HG03439 (cell line): Measurements from ENCODE around the gene TPRG1L.

Experiments
- ATAC-seq: cut with Tn5 transposase; IDR thresholded peaks from one replicate; pipeline ENCODE4 v1.9.1; 2021; ENCODE audit warnings: mild to moderate bottlenecking, moderate library complexity; ENCODE audit not compliant: unreplicated experiment

The TPRG1L gene

DNA sequence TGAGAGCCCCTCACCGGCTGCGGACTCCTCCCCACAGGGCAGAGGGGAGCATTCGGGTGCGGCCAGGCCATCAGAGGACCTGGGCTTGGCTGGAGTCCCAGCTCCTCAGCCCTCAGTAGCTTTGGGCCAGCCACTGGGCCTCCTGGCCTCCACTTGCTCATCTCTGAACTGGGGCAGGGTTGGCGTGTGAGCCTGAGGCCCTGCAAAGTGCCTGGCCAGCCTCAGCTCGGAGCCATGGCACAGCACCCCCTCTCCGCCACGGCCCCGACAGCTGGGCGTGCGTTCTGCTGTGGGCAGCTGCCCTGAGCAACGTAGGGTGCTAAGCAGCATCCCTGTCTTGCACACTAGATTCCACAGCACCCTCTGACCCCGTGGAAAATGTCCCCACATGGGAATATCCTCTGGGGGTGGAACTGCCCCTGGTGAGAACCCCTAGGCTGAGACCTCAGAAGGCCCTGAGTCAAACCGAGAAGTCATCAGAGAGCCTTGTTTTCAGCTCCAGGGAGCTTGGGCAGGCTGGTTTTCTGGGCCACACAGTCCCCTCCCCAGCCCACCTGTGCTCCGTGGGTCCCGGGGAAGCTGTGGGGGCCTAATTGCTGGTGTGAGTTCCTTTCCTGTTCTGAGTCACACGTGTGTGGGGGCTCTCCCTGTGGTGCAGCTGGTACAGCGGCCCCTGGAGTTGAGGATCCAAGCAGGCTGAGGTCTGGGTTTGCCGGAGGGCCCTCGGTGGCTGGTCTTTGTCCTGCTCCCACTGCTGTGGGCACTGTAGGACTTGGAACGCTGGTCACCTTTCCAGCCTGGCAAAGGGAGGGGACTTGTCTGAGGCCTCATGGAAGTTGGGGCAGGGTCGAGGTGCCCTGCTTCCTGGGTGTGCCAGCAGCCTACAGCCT, 52.0 kb downstream of the TPRG1L start:
- peak; percentile 55 for ATAC-seq

DNA sequence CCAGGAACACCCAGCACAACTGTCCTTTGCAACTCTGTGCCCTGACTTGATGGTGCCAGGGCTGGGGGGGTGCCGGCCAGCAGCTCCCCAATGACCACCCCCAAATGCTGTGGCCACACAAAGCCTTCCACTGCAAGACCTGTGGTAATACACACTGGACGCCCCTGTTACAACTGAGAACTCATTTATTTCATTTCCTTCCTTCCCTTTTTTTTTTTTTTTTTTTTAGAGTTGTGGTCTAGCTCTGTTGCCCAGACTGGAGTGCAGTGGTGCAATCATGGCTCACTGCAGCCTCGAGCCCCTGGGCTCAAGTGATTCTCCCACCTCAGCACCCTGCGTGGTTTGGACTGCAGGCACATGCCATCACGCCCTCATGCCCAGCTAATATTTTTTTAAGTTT, 52.7 kb downstream of the TPRG1L start:
- no peak for ATAC-seq

DNA sequence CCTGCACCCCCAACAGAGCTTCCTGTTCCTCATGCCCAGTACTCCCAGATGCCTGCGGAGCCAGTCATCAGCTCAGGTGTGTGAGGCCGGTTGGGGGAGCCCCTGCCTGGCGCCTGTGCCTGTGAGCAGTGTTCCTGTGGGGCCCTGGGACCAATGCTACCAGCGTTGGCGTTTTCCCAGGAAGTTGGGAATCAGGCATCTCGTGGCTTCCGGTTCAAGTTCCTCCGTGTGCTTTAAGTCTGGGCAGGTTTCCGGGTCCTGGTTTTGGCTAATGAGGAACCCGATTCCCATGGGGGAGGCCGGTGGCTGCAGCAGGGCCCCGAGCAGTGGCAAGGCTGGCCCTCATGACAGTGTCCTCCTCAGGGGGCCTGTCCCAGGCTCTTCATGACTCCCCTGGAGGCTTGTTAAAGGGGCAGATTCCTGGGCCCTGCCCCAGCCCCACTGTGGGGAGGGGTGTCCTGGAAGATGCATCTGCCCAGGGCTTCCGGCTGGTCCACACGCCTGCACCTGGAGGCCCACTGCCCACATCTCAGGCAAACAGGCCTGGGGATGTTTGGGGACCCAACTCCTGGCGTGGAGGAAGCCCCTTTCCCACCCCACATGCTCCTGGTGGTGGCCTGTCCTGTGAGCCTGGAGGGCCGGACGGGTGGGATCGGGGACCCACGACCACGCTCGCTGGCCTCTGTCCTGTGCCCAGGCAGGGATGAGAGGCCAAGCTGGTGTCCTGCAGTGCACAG, 53.7 kb downstream of the TPRG1L start:
- ATAC-seq: no peak

DNA sequence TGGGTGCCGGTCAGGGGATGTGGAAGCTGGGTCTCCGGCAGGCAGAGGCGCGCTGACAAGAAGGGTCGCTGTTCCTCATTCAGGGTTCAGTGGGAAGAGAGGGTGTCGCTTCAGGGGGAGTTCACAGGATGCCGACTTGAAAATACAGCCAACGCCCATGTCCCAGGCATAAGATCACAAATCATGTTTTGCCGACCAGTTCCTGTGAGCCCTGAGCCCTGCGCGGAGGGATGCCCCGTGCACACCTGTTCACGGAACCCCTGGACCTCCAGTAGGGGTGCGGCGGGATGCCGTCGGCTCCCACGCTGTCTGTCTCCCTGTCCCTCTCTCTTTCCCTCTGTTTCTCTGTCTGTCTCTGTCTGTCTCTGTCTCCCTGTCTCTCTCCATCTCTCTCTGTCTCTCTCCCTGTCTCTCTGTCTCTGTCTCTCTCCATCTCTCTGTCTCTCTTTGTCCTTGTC, 54.3 kb downstream of the TPRG1L start:
- no peak for ATAC-seq
